ENCODE results near the gene MS4A7.

Gene MS4A7

GRCh38 chr11:60344146-60344545 is 34.2 kb upstream of the MS4A7 start:
- TF ChIP-seq CTCF (IDR thresholded peaks at IDR 0.05; ENCODE audit: low read depth, low read length): no peak
- no peak for DNase-seq (ENCODE audit: extremely low read depth, low read depth)

GRCh38 chr11:60345489-60345888 is 32.8 kb upstream of the MS4A7 start:
- no peak for DNase-seq (ENCODE audit: extremely low read depth, low read depth)
- no peak for TF ChIP-seq CTCF (IDR thresholded peaks at IDR 0.05; ENCODE audit: low read depth, low read length)

GRCh38 chr11:60347084-60347797 is 31.1 kb upstream of the MS4A7 start:
- DNase-seq (ENCODE audit: extremely low read depth, low read depth): no peak
- no peak for TF ChIP-seq CTCF (IDR thresholded peaks at IDR 0.05; ENCODE audit: low read depth, low read length)

GRCh38 chr11:60348116-60348515 is 30.2 kb upstream of the MS4A7 start:
- TF ChIP-seq CTCF (IDR thresholded peaks at IDR 0.05; ENCODE audit: low read depth, low read length): no peak
- no peak for DNase-seq (ENCODE audit: extremely low read depth, low read depth)

GRCh38 chr11:60349990-60350389 is 28.3 kb upstream of the MS4A7 start:
- DNase-seq (ENCODE audit: extremely low read depth, low read depth): no peak
- TF ChIP-seq CTCF (IDR thresholded peaks at IDR 0.05; ENCODE audit: low read depth, low read length): no peak

GRCh38 chr11:60357771-60358170 is 20.6 kb upstream of the MS4A7 start:
- DNase-seq (ENCODE audit: extremely low read depth, low read depth): no peak
- TF ChIP-seq CTCF (IDR thresholded peaks at IDR 0.05; ENCODE audit: low read depth, low read length): no peak

- TF ChIP-seq CTCF (IDR thresholded peaks at IDR 0.05; ENCODE audit: low read depth, low read length): no peak
These were observed 17.7 kb upstream of the MS4A7 start for GRCh38 chr11:60360621-60361020.

More at GRCh38 chr11:60360621-60361020, 17.7 kb upstream of the MS4A7 start:
- no peak for DNase-seq (ENCODE audit: extremely low read depth, low read depth)

All from AG09319 (cell line).